Esophagus squamous epithelium (tissue), 4 donors: ENCODE data around the gene IFNA8.

Source experiments
- POLR2A ChIP-seq, 4 donors: fragments of 450-650 bp; IDR thresholded peaks; one replicate each; pipeline ENCODE4 v1.6.1; 2017; ENCODE audit warnings: antibody characterized with exemption in 4 of 4, mild to moderate bottlenecking in 4 of 4, moderate library complexity in 3 of 4
- TF ChIP-seq, protein P1 (sequence below), 6 experiments: fragments of 450-650 bp in 4 of 6; fragments of 200-600 bp in 2 of 6; sonication (generic) in 2 of 6; IDR thresholded peaks; one replicate each; pipeline ENCODE4 v1.5.1; 2016 to 2019; ENCODE audit warnings: antibody characterized with exemption in 6 of 6, mild to moderate bottlenecking in 4 of 6, moderate library complexity in 4 of 6

- TF ChIP-seq, protein P1, sequence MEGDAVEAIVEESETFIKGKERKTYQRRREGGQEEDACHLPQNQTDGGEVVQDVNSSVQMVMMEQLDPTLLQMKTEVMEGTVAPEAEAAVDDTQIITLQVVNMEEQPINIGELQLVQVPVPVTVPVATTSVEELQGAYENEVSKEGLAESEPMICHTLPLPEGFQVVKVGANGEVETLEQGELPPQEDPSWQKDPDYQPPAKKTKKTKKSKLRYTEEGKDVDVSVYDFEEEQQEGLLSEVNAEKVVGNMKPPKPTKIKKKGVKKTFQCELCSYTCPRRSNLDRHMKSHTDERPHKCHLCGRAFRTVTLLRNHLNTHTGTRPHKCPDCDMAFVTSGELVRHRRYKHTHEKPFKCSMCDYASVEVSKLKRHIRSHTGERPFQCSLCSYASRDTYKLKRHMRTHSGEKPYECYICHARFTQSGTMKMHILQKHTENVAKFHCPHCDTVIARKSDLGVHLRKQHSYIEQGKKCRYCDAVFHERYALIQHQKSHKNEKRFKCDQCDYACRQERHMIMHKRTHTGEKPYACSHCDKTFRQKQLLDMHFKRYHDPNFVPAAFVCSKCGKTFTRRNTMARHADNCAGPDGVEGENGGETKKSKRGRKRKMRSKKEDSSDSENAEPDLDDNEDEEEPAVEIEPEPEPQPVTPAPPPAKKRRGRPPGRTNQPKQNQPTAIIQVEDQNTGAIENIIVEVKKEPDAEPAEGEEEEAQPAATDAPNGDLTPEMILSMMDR (IDR thresholded peaks at IDR 0.05) = no peak
- TF ChIP-seq POLR2A (IDR thresholded peaks at IDR 0.05) = no peak
These were observed 23.9 kb downstream of the IFNA8 start for GRCh38 chr9:21432672-21433425.
